ENCODE measurements around the gene EEF1A2. TPM values are rescaled to one million over a fixed set of nuclear protein-coding genes. Genes with fewer than 3 reads are reported as not detected.

The EEF1A2 gene
- total RNA-seq, 6 experiments from 2014 or later, result 0.22 to 153 (median 1.0) TPM

DNA sequence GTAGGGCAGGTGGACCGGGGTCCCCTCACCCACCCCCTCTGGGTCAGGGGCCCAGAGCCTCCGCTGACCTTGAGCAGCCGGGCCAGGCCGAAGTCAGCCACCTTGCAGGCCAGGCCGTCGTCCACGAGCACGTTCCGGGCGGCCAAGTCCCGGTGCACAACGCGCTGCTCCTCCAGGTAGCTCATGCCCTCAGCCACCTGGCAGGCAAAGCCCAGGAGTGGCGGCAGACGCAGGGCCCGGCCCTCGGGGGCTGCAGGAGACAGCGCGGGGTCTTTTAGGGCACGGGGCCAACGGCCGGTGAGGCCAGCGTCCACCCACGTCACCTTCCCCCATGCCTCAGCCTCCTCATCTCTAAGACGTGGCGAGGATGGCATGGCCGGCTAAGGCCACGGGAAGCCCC, 42.5 kb upstream of the EEF1A2 start:
- TF ChIP-seq CTCF (IDR thresholded peaks at IDR 0.05) (no peak), POLR2A (IDR thresholded peaks at IDR 0.05) (no peak)
- H3K27ac ChIP-seq, result no peak overlapping the region
- intact Hi-C loops (cut with DNase I), result loop anchor here in 1 of 2 donors (10.0 kb wide), 1 partner anchor 433 kb away; the partner anchor contains the start of gene SAMD10

GRCh38 chr20:63540417-63541186, 41.7 kb upstream of the EEF1A2 start:
- peaks cover 0 to 10% (median 4%) of the 10 kb centered on the region in 4 donors for H3K4me1 ChIP-seq
- no peak overlapping the region for H3K4me3 ChIP-seq
- TF ChIP-seq CTCF (IDR thresholded peaks at IDR 0.05) (no peak), POLR2A (IDR thresholded peaks at IDR 0.05) (no peak)
- no peaks in the 10 kb centered on the region for H3K36me3 ChIP-seq
- no peak for DNase-seq
- ATAC-seq, result no peak
- H3K27me3 ChIP-seq, result no peaks in the 10 kb centered on the region
- no peak overlapping the region for H3K27ac ChIP-seq
- intact Hi-C loops (cut with DNase I), result loop anchor here in 1 of 2 donors (10.0 kb wide), 1 partner anchor 434 kb away; the partner anchor contains the start of gene SAMD10
- no CpG with 5 or more reads among the region's 49 CpGs for WGBS (ENCODE audit: insufficient coverage, low coverage, low lambda C conversion rate, missing lambda C conversion rate)
- no peaks in the 10 kb centered on the region for H3K9me3 ChIP-seq

More for the DNA sequence above, 42.5 kb upstream of the EEF1A2 start:
- no peaks in the 10 kb centered on the region for H3K27me3 ChIP-seq
- H3K36me3 ChIP-seq, result no peaks in the 10 kb centered on the region
- H3K4me3 ChIP-seq, result no peak overlapping the region
- ATAC-seq (no peak), DNase-seq (no peak)
- H3K9me3 ChIP-seq, result no peaks in the 10 kb centered on the region
- WGBS (ENCODE audit: insufficient coverage, low coverage, low lambda C conversion rate, missing lambda C conversion rate), result no CpG with 5 or more reads among the region's 28 CpGs
- H3K4me1 ChIP-seq, result peaks cover 0 to 10% (median 4%) of the 10 kb centered on the region in 4 donors

DNA sequence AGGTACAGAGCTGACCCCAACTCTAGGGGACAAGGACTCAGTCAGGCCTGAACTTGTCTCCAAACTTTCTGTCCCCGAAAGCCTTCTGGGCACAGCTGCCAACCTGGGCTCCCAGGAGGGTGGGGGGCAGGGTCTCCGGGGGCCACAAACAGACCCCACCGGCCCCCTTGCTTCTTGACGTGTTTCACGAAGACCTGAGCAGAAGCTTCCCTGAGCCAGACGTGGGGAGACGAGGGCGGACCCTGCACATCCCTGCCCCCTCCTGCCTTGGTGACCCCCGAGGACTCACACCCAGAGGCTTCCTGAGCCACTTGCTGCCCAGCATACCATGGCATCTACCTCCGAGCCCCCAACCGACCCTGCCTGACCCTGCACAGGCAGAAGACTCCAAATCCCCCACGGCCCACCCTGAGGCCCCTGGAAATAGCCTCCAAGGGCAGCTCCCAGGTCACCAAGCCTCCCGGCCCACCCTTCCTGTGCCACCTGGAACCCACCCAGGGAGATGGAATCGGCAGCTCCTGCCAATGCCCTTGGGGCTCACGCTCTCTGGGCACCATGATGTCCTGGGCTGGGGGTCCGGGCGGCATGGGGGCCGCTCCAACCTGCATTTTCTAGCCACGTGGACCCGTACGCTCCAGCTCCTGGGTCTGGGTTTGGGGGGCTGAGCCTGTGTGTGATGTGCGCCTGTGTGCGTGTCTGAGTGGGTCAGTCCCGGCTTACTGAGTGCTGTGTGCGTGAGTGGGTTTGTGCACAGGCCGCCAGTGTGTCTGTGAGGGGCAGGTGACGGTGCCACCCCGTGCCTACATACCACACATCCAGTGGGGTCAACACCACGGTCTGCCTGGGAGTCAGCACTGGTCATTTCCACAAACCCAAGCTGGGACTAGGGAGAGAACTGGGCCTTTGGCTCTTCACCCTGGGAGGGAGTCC, 40.8 kb upstream of the EEF1A2 start:
- TF ChIP-seq POLR2A (IDR thresholded peaks at IDR 0.05), result no peak
- TF ChIP-seq CTCF (IDR thresholded peaks at IDR 0.05), result no peak
- no peak for DNase-seq
- Histone ChIP-seq H3K27ac (no peak overlapping the region), H3K4me3 (no peak overlapping the region), H3K27me3 (no peaks in the 10 kb centered on the region), H3K9me3 (no peaks in the 10 kb centered on the region), H3K36me3 (no peaks in the 10 kb centered on the region), H3K4me1 (peaks cover 0 to 13% (median 6%) of the 10 kb centered on the region in 4 donors)
- intact Hi-C loops (cut with DNase I), result loop anchor here (10.0 kb wide), 1 partner anchor 435 kb away; the partner anchor contains the start of gene SAMD10 (in 2 of the 2)
- no CpG with 5 or more reads among the region's 29 CpGs for WGBS (ENCODE audit: insufficient coverage, low coverage, low lambda C conversion rate, missing lambda C conversion rate)
- no peak for ATAC-seq

DNA sequence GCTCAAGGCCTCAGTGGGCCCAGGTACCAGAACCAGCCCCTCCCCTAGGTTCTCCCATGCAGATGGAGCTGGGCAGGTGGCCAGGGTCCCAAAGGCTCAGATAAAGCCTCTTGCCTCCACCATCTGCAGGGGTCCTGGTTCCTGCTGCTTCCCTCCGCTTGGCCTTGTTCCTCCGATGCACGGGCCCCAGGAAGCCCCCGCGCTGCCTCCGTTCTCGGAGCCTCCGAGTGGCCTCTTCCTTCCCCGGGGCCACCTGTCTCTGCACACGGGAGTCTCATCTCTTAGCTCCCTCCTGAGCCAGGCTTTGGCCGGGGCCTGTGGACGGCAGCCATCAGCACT, 40.2 kb upstream of the EEF1A2 start:
- H3K9me3 ChIP-seq, result no peaks in the 10 kb centered on the region
- no peaks in the 10 kb centered on the region for H3K27me3 ChIP-seq
- peaks cover 0 to 16% (median 7%) of the 10 kb centered on the region in 4 donors for H3K4me1 ChIP-seq
- no peak overlapping the region for H3K4me3 ChIP-seq
- intact Hi-C loops (cut with DNase I), result loop anchor here in 1 of 2 donors (10.0 kb wide), 1 partner anchor 436 kb away; the partner anchor contains the start of gene SAMD10
- H3K27ac ChIP-seq, result no peak overlapping the region
- WGBS (ENCODE audit: insufficient coverage, low coverage, low lambda C conversion rate, missing lambda C conversion rate), result 70% methylated on average over 5 of the region's 12 CpGs
- DNase-seq (no peak), ATAC-seq (no peak)
- H3K36me3 ChIP-seq, result no peaks in the 10 kb centered on the region
- TF ChIP-seq POLR2A (IDR thresholded peaks at IDR 0.05), result no peak
- TF ChIP-seq CTCF (IDR thresholded peaks at IDR 0.05), result no peak

Data from right lobe of liver (tissue), 6 donors.